ENCODE data around the gene MYRF. TPM values are rescaled to one million over a fixed set of nuclear protein-coding genes. Genes with fewer than 3 reads are reported as not detected.

Gene MYRF
- total and polyA plus RNA-seq, 9 of the 15 experiments (the other 6 are each of a cell fraction or from before 2014, with no cell fraction given), result 2.3 to 25.8 (median 7.1) TPM

DNA sequence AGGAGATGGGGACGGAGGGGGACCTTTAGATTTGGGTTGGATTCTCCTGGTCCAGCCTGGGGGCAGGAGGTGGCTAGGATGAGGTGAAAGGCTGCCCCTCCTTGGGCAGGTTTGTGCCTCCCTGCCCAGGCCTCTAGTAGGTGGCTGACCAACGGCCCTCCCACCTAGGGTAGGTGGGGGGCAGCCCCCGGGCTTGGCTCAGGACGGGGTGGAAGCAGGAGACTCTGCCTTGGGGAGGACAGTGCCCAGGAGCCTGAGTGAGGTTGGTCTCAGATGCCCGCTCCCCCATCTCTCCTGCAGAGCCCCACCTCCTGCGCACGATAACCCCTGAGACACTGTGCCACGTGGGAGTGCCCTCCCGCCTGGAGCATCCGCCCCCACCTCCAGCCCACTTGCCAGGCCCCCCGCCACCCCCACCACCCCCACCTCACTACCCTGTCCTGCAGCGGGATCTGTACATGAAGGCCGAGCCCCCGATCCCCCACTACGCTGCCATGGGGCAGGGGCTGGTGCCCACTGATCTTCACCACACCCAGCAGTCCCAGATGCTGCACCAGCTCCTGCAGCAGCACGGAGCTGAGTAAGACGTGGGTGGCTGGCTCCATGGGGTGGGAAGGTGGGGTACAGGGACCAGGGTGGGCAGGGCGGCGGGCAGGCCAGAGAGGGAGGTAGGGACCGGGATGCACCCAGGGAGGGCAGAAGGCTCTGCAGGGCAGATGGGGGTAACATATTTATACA lies 17.7 kb downstream of the MYRF start:
- Histone ChIP-seq H3K9ac (ENCODE audit: insufficient read depth in 1 of 2, low read depth in 2 of 2, low read length in 2 of 2) (no peak overlapping the region), H3K27ac (ENCODE audit: extremely low read depth, low read depth, low read length) (no peak overlapping the region), H3K9me1 (ENCODE audit: control insufficient read depth, insufficient read depth, low read length) (no peaks in the 10 kb centered on the region), H4K20me1 (replicated peaks; ENCODE audit: control insufficient read depth, insufficient read depth, low read length) (no peaks in the 10 kb centered on the region), H2AFZ (ENCODE audit: low read depth, low read length) (no peak overlapping the region), H3K9me3 (replicated peaks; ENCODE audit: control insufficient read depth, insufficient read depth, low read depth, low read length) (no peaks in the 10 kb centered on the region), H3K4me1 (replicated peaks in 1 of 2; ENCODE audit: control insufficient read depth in 2 of 2, insufficient read depth in 2 of 2, low read length in 2 of 2) (peaks cover 0 to 67% of the 10 kb centered on the region in 2 experiments; a peak in 2 of 5 replicates), H3K4me3 (no peak overlapping the region), H3K27me3 (ENCODE audit: control insufficient read depth in 2 of 2, insufficient read depth in 2 of 2, low read length in 2 of 2) (no peaks in the 10 kb centered on the region), H3K36me3 (ENCODE audit: control insufficient read depth, insufficient read depth, low read length) (peaks cover 6% of the 10 kb centered on the region; the same call in 1 of the 3 replicates), H3K4me2 (ENCODE audit: insufficient read depth, low read length) (no peak overlapping the region), H3K79me2 (ENCODE audit: control insufficient read depth, insufficient read depth, low read length) (no peaks in the 10 kb centered on the region)
- CTCF ChIA-PET (ENCODE audit: low intra/inter-chr PET ratio), result no interaction called here
- FAIRE-seq, result no peak
- intact Hi-C loops (cut with micrococcal nuclease) (no loop called here), in situ Hi-C loops (cut with MboI) (no loop called here)
- no TSS peak for BruUV-seq (replicated peaks)
- DNase-seq (ENCODE audit: extremely low read depth in 1 of 4, low spot score in 3 of 4), result no peak
- POLR2A ChIA-PET, result interaction anchor here (0.9 kb wide), 1 partner anchor 16 kb away, joined by 5 read pairs; no protein-coding TSS in a partner anchor
- 77% methylated on average over 8 of the region's 20 CpGs for WGBS (ENCODE audit: insufficient coverage, low coverage, missing lambda C conversion rate)
- ATAC-seq, result no peak
- TF ChIP-seq, protein P1, sequence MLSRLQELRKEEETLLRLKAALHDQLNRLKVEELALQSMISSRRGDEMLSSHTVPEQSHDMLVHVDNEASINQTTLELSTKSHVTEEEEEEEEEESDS (CRISPR knock-in tag; IDR thresholded peaks at IDR 0.05), result no peak
- TF ChIP-seq, protein P2, sequence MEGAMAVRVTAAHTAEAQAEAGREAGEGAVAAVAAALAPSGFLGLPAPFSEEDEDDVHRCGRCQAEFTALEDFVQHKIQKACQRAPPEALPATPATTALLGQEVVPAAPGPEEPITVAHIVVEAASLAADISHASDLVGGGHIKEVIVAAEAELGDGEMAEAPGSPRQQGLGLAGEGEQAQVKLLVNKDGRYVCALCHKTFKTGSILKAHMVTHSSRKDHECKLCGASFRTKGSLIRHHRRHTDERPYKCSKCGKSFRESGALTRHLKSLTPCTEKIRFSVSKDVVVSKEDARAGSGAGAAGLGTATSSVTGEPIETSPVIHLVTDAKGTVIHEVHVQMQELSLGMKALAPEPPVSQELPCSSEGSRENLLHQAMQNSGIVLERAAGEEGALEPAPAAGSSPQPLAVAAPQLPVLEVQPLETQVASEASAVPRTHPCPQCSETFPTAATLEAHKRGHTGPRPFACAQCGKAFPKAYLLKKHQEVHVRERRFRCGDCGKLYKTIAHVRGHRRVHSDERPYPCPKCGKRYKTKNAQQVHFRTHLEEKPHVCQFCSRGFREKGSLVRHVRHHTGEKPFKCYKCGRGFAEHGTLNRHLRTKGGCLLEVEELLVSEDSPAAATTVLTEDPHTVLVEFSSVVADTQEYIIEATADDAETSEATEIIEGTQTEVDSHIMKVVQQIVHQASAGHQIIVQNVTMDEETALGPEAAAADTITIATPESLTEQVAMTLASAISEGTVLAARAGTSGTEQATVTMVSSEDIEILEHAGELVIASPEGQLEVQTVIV (CRISPR knock-in tag; IDR thresholded peaks at IDR 0.05; ENCODE audit: borderline replicate concordance), result no peak
- TF ChIP-seq, protein P3, sequence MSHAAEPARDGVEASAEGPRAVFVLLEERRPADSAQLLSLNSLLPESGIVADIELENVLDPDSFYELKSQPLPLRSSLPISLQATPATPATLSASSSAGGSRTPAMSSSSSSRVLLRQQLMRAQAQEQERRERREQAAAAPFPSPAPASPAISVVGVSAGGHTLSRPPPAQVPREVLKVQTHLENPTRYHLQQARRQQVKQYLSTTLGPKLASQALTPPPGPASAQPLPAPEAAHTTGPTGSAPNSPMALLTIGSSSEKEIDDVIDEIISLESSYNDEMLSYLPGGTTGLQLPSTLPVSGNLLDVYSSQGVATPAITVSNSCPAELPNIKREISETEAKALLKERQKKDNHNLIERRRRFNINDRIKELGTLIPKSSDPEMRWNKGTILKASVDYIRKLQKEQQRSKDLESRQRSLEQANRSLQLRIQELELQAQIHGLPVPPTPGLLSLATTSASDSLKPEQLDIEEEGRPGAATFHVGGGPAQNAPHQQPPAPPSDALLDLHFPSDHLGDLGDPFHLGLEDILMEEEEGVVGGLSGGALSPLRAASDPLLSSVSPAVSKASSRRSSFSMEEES (CRISPR knock-in tag; IDR thresholded peaks at IDR 0.05), result no peak
- TF ChIP-seq ZNF778 (CRISPR knock-in tag; IDR thresholded peaks at IDR 0.05), result no peak
- TF ChIP-seq NR3C1 (CRISPR knock-in tag; IDR thresholded peaks at IDR 0.05), result no peak
- TF ChIP-seq HMG20A (CRISPR knock-in tag; conservative IDR thresholded peaks at IDR 0.05), result no peak
- TF ChIP-seq, protein P4, sequence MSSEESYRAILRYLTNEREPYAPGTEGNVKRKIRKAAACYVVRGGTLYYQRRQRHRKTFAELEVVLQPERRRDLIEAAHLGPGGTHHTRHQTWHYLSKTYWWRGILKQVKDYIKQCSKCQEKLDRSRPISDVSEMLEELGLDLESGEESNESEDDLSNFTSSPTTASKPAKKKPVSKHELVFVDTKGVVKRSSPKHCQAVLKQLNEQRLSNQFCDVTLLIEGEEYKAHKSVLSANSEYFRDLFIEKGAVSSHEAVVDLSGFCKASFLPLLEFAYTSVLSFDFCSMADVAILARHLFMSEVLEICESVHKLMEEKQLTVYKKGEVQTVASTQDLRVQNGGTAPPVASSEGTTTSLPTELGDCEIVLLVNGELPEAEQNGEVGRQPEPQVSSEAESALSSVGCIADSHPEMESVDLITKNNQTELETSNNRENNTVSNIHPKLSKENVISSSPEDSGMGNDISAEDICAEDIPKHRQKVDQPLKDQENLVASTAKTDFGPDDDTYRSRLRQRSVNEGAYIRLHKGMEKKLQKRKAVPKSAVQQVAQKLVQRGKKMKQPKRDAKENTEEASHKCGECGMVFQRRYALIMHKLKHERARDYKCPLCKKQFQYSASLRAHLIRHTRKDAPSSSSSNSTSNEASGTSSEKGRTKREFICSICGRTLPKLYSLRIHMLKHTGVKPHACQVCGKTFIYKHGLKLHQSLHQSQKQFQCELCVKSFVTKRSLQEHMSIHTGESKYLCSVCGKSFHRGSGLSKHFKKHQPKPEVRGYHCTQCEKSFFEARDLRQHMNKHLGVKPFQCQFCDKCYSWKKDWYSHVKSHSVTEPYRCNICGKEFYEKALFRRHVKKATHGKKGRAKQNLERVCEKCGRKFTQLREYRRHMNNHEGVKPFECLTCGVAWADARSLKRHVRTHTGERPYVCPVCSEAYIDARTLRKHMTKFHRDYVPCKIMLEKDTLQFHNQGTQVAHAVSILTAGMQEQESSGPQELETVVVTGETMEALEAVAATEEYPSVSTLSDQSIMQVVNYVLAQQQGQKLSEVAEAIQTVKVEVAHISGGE (CRISPR knock-in tag; IDR thresholded peaks at IDR 0.05), result no peak
- no peak for TF ChIP-seq RBM17 (IDR thresholded peaks at IDR 0.05; ENCODE audit: borderline replicate concordance, low read depth, low read length)
- TF ChIP-seq HCFC1 (IDR thresholded peaks at IDR 0.05; ENCODE audit: low read depth, low read length), result no peak
- TF ChIP-seq NONO (IDR thresholded peaks at IDR 0.05; ENCODE audit: low read depth in 2 of 2, low read length in 1 of 2), result no peak
- TF ChIP-seq, protein P5, sequence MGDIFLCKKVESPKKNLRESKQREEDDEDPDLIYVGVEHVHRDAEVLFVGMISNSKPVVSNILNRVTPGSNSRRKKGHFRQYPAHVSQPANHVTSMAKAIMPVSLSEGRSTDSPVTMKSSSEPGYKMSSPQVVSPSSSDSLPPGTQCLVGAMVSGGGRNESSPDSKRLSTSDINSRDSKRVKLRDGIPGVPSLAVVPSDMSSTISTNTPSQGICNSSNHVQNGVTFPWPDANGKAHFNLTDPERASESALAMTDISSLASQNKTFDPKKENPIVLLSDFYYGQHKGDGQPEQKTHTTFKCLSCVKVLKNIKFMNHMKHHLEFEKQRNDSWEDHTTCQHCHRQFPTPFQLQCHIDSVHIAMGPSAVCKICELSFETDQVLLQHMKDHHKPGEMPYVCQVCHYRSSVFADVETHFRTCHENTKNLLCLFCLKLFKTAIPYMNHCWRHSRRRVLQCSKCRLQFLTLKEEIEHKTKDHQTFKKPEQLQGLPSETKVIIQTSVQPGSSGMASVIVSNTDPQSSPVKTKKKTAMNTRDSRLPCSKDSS (IDR thresholded peaks at IDR 0.05; ENCODE audit: low read depth, partially characterized antibody), result no peak

Measured in K562 (cell line).